ENCODE measurements around the gene RAB24. TPM values are rescaled to one million over a fixed set of nuclear protein-coding genes. Genes with fewer than 3 reads are reported as not detected.

RAB24 gene
- total and polyA plus RNA-seq, 2 donors from 2014 or later, result 25.0 to 77.6 TPM

GRCh38 chr5:177301503-177302165 is 1.9 kb downstream of the RAB24 start:
- no peaks in the 10 kb centered on the region for H3K27me3 ChIP-seq (ENCODE audit: control insufficient read depth, insufficient read depth, low read length)
- TF ChIP-seq CTCF (IDR thresholded peaks at IDR 0.05; ENCODE audit: borderline replicate concordance, extremely low read depth, insufficient read depth), result no peak
- no peak for FAIRE-seq
- H3K9me3 ChIP-seq (ENCODE audit: control insufficient read depth in 2 of 3, insufficient read depth in 1 of 3, low read length in 3 of 3), result no peaks in the 10 kb centered on the region
- intact Hi-C loops (cut with DNase I), result no loop called here
- peak overlapping the region; percentile 11 to 29 for H3K27ac ChIP-seq (ENCODE audit: low read depth in 2 of 2, low read length in 2 of 2)
- H3K4me3 ChIP-seq (ENCODE audit: low read length in 3 of 3), result no peak overlapping the region
- DNase-seq, result peak in 1 of 5 donors; percentile 88
- H3K4me1 ChIP-seq (ENCODE audit: control insufficient read depth in 2 of 3, insufficient read depth in 2 of 3, low read depth in 1 of 3, low read length in 3 of 3), result peaks cover 0 to 32% (median 4%) of the 10 kb centered on the region in 3 donors
- peak overlapping the region in 1 of 3 donors; percentile 16 for H3K9ac ChIP-seq (ENCODE audit: low read length in 3 of 3)
- H3K36me3 ChIP-seq (ENCODE audit: control insufficient read depth in 2 of 3, insufficient read depth in 3 of 3, low read length in 3 of 3), result peaks cover 0 to 28% (median 14%) of the 10 kb centered on the region in 3 donors

GRCh38 chr5:177300951-177301350 is 2.6 kb downstream of the RAB24 start:
- DNase-seq, result no peak
- no peak for FAIRE-seq
- no peak overlapping the region for H3K9ac ChIP-seq (ENCODE audit: low read length in 3 of 3)
- no peak for TF ChIP-seq CTCF (IDR thresholded peaks at IDR 0.05; ENCODE audit: borderline replicate concordance, extremely low read depth, insufficient read depth)
- intact Hi-C loops (cut with DNase I), result no loop called here
- no peak overlapping the region for H3K4me3 ChIP-seq (ENCODE audit: low read length in 3 of 3)
- peaks cover 0 to 33% (median 4%) of the 10 kb centered on the region in 3 donors for H3K4me1 ChIP-seq (ENCODE audit: control insufficient read depth in 2 of 3, insufficient read depth in 2 of 3, low read depth in 1 of 3, low read length in 3 of 3)
- peaks cover 0 to 33% (median 14%) of the 10 kb centered on the region in 3 donors for H3K36me3 ChIP-seq (ENCODE audit: control insufficient read depth in 2 of 3, insufficient read depth in 3 of 3, low read length in 3 of 3)
- H3K9me3 ChIP-seq (ENCODE audit: control insufficient read depth in 2 of 3, insufficient read depth in 1 of 3, low read length in 3 of 3), result no peaks in the 10 kb centered on the region
- peak overlapping the region; percentile 7 to 47 for H3K27ac ChIP-seq (ENCODE audit: low read depth in 2 of 2, low read length in 2 of 2)
- no peaks in the 10 kb centered on the region for H3K27me3 ChIP-seq (ENCODE audit: control insufficient read depth, insufficient read depth, low read length)

GRCh38 chr5:177300236-177300880 is 3.2 kb downstream of the RAB24 start:
- Histone ChIP-seq H3K4me1 (ENCODE audit: control insufficient read depth in 2 of 3, insufficient read depth in 2 of 3, low read depth in 1 of 3, low read length in 3 of 3) (peaks cover 0 to 33% (median 4%) of the 10 kb centered on the region in 3 donors), H3K27me3 (ENCODE audit: control insufficient read depth, insufficient read depth, low read length) (no peaks in the 10 kb centered on the region), H3K9me3 (ENCODE audit: control insufficient read depth in 2 of 3, insufficient read depth in 1 of 3, low read length in 3 of 3) (no peaks in the 10 kb centered on the region), H3K4me3 (ENCODE audit: low read length in 3 of 3) (no peak overlapping the region), H3K36me3 (ENCODE audit: control insufficient read depth in 2 of 3, insufficient read depth in 3 of 3, low read length in 3 of 3) (peaks cover under 1 to 34% (median 10%) of the 10 kb centered on the region in 3 donors), H3K27ac (ENCODE audit: low read depth in 2 of 2, low read length in 2 of 2) (peak overlapping the region; percentile 47 to 52), H3K9ac (ENCODE audit: low read length in 3 of 3) (no peak overlapping the region)
- FAIRE-seq (no peak), DNase-seq (peak in 4 of 5 donors; percentile 42 to 79 (median 58))
- TF ChIP-seq CTCF (IDR thresholded peaks at IDR 0.05; ENCODE audit: borderline replicate concordance, extremely low read depth, insufficient read depth), result no peak
- intact Hi-C loops (cut with DNase I), result no loop called here

Data from kidney (tissue), 14 donors.